Fibroblast of lung (primary cell): Measurements from ENCODE around the gene IGSF22.

Experiments
- EZH2 ChIP-seq: IDR thresholded peaks from 2 replicates; pipeline ENCODE4 v1.5.1; 2012; ENCODE audit warnings: low read length, control low read depth, mild to moderate bottlenecking; ENCODE audit errors: missing control alignments
- TF ChIP-seq, protein P1 (sequence below), 2 donors: IDR thresholded peaks in 1 of 2; conservative IDR thresholded peaks in 1 of 2; 1 replicate in 1 of 2; 2 replicates in 1 of 2; pipeline ENCODE4 v1.5.1; 2011 to 2012; ENCODE audit warnings: low read length in 2 of 2, control low read depth in 1 of 2, inconsistent platforms in 1 of 2, low read depth in 1 of 2, mild to moderate bottlenecking in 1 of 2

GRCh38 chr11:18765554-18765953 is 39.6 kb upstream of the IGSF22 start:
- TF ChIP-seq, protein P1, sequence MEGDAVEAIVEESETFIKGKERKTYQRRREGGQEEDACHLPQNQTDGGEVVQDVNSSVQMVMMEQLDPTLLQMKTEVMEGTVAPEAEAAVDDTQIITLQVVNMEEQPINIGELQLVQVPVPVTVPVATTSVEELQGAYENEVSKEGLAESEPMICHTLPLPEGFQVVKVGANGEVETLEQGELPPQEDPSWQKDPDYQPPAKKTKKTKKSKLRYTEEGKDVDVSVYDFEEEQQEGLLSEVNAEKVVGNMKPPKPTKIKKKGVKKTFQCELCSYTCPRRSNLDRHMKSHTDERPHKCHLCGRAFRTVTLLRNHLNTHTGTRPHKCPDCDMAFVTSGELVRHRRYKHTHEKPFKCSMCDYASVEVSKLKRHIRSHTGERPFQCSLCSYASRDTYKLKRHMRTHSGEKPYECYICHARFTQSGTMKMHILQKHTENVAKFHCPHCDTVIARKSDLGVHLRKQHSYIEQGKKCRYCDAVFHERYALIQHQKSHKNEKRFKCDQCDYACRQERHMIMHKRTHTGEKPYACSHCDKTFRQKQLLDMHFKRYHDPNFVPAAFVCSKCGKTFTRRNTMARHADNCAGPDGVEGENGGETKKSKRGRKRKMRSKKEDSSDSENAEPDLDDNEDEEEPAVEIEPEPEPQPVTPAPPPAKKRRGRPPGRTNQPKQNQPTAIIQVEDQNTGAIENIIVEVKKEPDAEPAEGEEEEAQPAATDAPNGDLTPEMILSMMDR (conservative IDR thresholded peaks at IDR 0.05 in 1 of 2, IDR thresholded peaks at IDR 0.05 in 1 of 2; ENCODE audit: low read depth in 1 of 2, low read length in 2 of 2), result no peak
- no peak for TF ChIP-seq EZH2
